Uterus (tissue), 2 donors: ENCODE measurements around the gene KRTAP9-9.

Experiments
- POLR2A ChIP-seq, 2 donors: fragments of 450-650 bp; IDR thresholded peaks; one replicate each; pipeline ENCODE4 v1.6.1; 2016; ENCODE audit warnings: antibody characterized with exemption in 2 of 2, mild to moderate bottlenecking in 1 of 2, moderate library complexity in 1 of 2
- TF ChIP-seq, protein P1 (sequence below), 4 experiments: fragments of 200-600 bp in 2 of 4; fragments of 450-650 bp in 2 of 4; sonication (generic) in 2 of 4; IDR thresholded peaks; one replicate each; pipeline ENCODE4 v1.5.1; 2016 to 2019; ENCODE audit warnings: antibody characterized with exemption in 4 of 4, mild to moderate bottlenecking in 2 of 4, moderate library complexity in 1 of 4

DNA sequence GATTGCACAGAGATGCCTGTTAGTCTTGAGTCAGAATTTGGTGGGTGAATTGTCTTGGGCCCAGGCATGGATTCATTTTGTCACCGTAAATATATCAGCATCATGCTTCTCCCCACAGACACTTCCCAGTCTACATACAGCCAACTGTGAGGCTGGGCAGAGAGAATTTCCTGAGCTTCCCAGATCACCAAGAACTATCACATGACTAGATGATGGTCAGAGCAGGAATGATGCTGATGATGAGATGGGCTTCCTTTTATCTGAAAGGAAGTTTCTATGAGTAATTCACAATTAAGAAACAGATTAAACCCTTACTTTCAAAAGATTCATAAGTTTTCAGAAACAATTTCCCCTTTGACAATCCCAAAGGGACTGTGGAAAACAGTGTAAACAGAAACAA is 323 bp upstream of the KRTAP9-9 start:
- TF ChIP-seq, protein P1, sequence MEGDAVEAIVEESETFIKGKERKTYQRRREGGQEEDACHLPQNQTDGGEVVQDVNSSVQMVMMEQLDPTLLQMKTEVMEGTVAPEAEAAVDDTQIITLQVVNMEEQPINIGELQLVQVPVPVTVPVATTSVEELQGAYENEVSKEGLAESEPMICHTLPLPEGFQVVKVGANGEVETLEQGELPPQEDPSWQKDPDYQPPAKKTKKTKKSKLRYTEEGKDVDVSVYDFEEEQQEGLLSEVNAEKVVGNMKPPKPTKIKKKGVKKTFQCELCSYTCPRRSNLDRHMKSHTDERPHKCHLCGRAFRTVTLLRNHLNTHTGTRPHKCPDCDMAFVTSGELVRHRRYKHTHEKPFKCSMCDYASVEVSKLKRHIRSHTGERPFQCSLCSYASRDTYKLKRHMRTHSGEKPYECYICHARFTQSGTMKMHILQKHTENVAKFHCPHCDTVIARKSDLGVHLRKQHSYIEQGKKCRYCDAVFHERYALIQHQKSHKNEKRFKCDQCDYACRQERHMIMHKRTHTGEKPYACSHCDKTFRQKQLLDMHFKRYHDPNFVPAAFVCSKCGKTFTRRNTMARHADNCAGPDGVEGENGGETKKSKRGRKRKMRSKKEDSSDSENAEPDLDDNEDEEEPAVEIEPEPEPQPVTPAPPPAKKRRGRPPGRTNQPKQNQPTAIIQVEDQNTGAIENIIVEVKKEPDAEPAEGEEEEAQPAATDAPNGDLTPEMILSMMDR (IDR thresholded peaks at IDR 0.05): no peak
- no peak for TF ChIP-seq POLR2A (IDR thresholded peaks at IDR 0.05)
